Panc1 (cell line): ENCODE data around the gene ATXN7L3. TPM values are rescaled to one million over a fixed set of nuclear protein-coding genes. Genes with fewer than 3 reads are reported as not detected.

ENCODE experiments used
- ATAC-seq: fragments of 200-7000 bp; cut with Tn5 transposase; 2 replicates; pipeline ENCODE4 v1.9.1; 2020; ENCODE audit warnings: mild to moderate bottlenecking, moderate library complexity
- BruUV-seq: library from RNA; stranded (reverse); fragments of 400-500 nt; replicated peaks from 2 replicates; lab custom pipeline; 2021; lab: Mats Ljungman, UMichigan
- CTCF ChIA-PET: fragments of 300-600 bp; sonication (Branson Sonifier 250); formaldehyde crosslinking; loops from one replicate; lab custom pipeline; 2022; ENCODE audit warnings: antibody characterized with exemption; lab: Charles Lee
- POLR2A ChIA-PET: fragments of 300-600 bp; sonication (Branson Sonifier 250); formaldehyde crosslinking; loops from one replicate; lab custom pipeline; 2022; ENCODE audit warnings: antibody characterized with exemption; lab: Charles Lee
- DNase-seq: peaks from one replicate; pipeline ENCODE4 v3.0.0-alpha.2; 2010; ENCODE audit warnings: low read depth, low spot score
- H3K27ac ChIP-seq: 2 replicates; pipeline ENCODE4 v1.5.1; 2011; ENCODE audit warnings: mild to moderate bottlenecking, low read length, inconsistent platforms
- H3K27me3 ChIP-seq: fragments of 200-500 bp; sonication (Bioruptor generic); 2 replicates; pipeline ENCODE4 v1.6.0; 2014; ENCODE audit warnings: low read length, inconsistent platforms; ENCODE audit not compliant: control insufficient read depth, insufficient read depth
- H3K36me3 ChIP-seq: fragments of 200-500 bp; sonication (Bioruptor generic); 2 replicates; pipeline ENCODE4 v1.5.1; 2014; ENCODE audit warnings: inconsistent platforms, mild to moderate bottlenecking, low read length, moderate library complexity; ENCODE audit not compliant: control insufficient read depth, insufficient read depth
- H3K4me1 ChIP-seq: 2 replicates; pipeline ENCODE4 v1.5.1; 2011; ENCODE audit warnings: inconsistent platforms, mild to moderate bottlenecking, low read length, moderate library complexity; ENCODE audit not compliant: control insufficient read depth, insufficient read depth
- H3K4me3 ChIP-seq, 2 experiments: 2 replicates each; pipeline ENCODE4 v1.5.1; 2011 to 2012; ENCODE audit warnings: low read depth in 2 of 2, low read length in 2 of 2, mild to moderate bottlenecking in 2 of 2, inconsistent platforms in 1 of 2, moderate library complexity in 1 of 2
- H3K9me3 ChIP-seq: fragments of 200-500 bp; sonication (Bioruptor generic); 2 replicates; pipeline ENCODE4 v1.5.1; 2014; ENCODE audit warnings: low read depth, mild to moderate bottlenecking, inconsistent platforms, low read length, moderate library complexity; ENCODE audit not compliant: control insufficient read depth, insufficient read depth
- POLR2AphosphoS5 ChIP-seq: IDR thresholded peaks from 2 replicates; pipeline ENCODE4 v1.6.1; 2012; ENCODE audit warnings: mild to moderate bottlenecking, low read depth, low read length, moderate library complexity
- SIN3A ChIP-seq: IDR thresholded peaks from 2 replicates; pipeline ENCODE4 v1.6.1; 2012; ENCODE audit warnings: low read depth, mild to moderate bottlenecking, low read length, moderate library complexity, borderline replicate concordance; ENCODE audit not compliant: insufficient read depth
- TCF7L2 ChIP-seq: IDR thresholded peaks from 2 replicates; pipeline ENCODE4 v1.6.1; 2011; ENCODE audit warnings: mild to moderate bottlenecking, low read depth, low read length, inconsistent platforms
- in situ Hi-C: cut with HindIII; loops from 2 replicates; pipeline ENCODE4 v1.10.0; 2016; ENCODE audit warnings: low sequenced_read_pairs, low pct_unique_long_range_greater_than_20kb
- intact Hi-C: fragments of 100-400 bp; cut with micrococcal nuclease; formaldehyde crosslinking; loops from one replicate; pipeline ENCODE4 v1.10.0; 2022; ENCODE audit not compliant: unreplicated experiment
- total RNA-seq: library from RNA; stranded (reverse); gene quantifications from one replicate; pipeline ENCODE4 v1.2.1, GENCODE V29; 2021; ENCODE audit not compliant: unreplicated experiment
- TF ChIP-seq, protein P1 (sequence below), 2 experiments: IDR thresholded peaks; 2 replicates each; pipeline ENCODE4 v1.6.1; 2011 to 2012; ENCODE audit warnings: low read depth in 2 of 2, control low read depth in 1 of 2, low read length in 1 of 2, mild to moderate bottlenecking in 1 of 2, moderate library complexity in 1 of 2; ENCODE audit not compliant: insufficient read depth in 1 of 2
- TF ChIP-seq, protein P2 (sequence below): fragments of 450-650 bp; IDR thresholded peaks from 2 replicates; pipeline ENCODE4 v1.5.1; 2017; ENCODE audit warnings: mild to moderate bottlenecking

Gene ATXN7L3
- total RNA-seq, 1 experiment from 2014 or later = 69.8 TPM

DNA sequence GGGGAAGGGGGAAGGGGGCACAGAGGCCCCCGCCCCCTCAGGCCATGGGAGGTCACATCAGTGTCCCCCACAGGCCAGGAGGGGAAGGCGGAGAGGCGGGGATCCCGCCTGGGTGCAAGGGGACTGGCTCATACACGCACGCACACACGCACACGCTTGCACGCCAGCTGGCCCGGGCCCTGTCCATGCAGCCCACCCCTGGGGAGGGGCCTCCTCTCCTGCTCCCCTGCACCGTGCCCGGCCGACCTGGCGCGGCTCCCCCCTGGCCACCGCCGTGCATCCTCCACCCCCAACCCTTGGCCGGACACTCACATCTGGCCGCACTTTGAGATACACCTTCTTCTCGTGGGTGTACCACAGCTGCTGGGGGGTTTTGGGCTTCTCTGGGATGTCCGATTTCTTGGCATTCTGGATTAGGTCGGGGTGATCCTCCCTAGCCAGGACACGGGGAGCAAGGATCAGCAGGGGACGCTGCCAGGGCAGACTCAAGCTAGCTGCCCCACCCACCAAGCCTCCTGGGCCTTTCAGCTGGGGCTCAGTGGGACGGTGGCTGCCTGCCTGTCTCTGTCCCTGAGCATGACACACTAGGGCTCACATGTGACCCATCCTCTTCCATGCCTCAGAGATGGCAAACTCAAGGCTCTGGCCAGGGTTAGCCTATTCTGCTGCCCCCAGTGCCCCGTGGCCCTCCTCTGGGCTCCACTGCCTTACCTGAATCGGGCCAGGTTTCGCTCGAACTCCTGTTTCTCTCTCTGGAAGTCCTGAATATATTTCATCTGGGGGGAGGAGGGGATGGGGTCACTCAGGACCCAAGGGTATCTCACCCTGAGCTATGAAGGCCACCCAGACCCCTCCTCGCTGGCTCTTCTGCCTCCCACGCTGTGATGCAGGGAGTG is 13.1 kb upstream of the ATXN7L3 start:
- POLR2A ChIA-PET = no interaction called here

DNA sequence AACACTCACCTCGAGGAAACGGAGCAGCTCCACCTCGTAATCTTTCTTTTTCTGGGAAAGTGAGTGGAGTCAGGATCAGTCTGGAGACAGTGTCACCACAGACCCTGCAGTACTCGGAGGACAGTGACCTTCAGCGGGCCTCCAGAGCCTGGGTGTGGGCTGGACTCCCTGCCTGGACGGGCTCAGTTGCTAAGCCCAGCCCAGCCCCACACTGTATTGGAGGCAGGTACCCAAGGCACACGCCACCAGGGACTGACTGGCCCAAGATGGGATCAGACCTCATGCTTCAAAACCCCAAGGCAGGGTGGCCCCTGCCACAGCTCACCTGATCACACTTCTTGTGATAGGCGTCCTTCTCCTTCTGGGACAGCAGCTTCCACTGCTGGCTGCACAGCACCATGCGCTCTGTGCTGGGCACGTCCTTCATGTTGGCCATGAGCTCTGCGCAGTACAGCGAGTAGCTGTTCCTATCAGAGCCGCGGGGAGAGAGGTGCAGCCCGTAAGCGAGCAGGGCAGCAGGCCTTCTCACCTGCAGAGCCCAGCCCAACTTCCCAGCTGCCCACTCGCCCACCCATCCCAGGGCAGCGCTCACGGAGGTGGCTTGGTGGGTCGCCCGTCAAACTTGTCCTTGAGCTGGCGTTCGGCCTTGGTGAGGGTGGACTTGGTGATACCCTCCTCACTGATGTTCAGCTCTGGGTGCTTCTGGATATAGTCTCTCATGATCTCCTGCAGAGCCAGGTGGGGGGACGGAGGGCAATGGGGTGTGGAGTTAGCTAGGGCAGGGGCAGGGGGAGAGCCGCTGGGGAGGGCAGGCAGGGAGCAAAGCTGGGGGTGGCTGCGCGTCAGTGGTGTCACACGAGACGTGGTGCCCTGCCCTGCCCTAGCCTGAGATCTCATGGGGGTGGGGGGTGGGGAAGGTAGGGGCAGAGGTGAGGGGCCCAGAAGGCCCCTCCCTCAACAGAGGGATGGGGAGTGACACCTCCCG is 11.9 kb upstream of the ATXN7L3 start:
- Histone ChIP-seq H3K27ac (no peak overlapping the region), H3K36me3 (peaks cover 10% of the 10 kb centered on the region; the same call in 1 of the 2 replicates), H3K9me3 (no peaks in the 10 kb centered on the region), H3K4me3 (no peak overlapping the region), H3K27me3 (no peaks in the 10 kb centered on the region), H3K4me1 (peaks cover 5% of the 10 kb centered on the region)
- DNase-seq (no peak), ATAC-seq (peak; percentile 17; the same call in 1 of the 2 replicates)
- in situ Hi-C loops (no loop called here), intact Hi-C loops (no loop called here)
- TF ChIP-seq, protein P1, sequence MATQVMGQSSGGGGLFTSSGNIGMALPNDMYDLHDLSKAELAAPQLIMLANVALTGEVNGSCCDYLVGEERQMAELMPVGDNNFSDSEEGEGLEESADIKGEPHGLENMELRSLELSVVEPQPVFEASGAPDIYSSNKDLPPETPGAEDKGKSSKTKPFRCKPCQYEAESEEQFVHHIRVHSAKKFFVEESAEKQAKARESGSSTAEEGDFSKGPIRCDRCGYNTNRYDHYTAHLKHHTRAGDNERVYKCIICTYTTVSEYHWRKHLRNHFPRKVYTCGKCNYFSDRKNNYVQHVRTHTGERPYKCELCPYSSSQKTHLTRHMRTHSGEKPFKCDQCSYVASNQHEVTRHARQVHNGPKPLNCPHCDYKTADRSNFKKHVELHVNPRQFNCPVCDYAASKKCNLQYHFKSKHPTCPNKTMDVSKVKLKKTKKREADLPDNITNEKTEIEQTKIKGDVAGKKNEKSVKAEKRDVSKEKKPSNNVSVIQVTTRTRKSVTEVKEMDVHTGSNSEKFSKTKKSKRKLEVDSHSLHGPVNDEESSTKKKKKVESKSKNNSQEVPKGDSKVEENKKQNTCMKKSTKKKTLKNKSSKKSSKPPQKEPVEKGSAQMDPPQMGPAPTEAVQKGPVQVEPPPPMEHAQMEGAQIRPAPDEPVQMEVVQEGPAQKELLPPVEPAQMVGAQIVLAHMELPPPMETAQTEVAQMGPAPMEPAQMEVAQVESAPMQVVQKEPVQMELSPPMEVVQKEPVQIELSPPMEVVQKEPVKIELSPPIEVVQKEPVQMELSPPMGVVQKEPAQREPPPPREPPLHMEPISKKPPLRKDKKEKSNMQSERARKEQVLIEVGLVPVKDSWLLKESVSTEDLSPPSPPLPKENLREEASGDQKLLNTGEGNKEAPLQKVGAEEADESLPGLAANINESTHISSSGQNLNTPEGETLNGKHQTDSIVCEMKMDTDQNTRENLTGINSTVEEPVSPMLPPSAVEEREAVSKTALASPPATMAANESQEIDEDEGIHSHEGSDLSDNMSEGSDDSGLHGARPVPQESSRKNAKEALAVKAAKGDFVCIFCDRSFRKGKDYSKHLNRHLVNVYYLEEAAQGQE (IDR thresholded peaks at IDR 0.05; ENCODE audit: insufficient read depth in 1 of 2, low read depth in 2 of 2, low read length in 1 of 2) = no peak
- TF ChIP-seq POLR2AphosphoS5 (no peak), SIN3A (no peak), TCF7L2 (no peak)
- TF ChIP-seq, protein P2, sequence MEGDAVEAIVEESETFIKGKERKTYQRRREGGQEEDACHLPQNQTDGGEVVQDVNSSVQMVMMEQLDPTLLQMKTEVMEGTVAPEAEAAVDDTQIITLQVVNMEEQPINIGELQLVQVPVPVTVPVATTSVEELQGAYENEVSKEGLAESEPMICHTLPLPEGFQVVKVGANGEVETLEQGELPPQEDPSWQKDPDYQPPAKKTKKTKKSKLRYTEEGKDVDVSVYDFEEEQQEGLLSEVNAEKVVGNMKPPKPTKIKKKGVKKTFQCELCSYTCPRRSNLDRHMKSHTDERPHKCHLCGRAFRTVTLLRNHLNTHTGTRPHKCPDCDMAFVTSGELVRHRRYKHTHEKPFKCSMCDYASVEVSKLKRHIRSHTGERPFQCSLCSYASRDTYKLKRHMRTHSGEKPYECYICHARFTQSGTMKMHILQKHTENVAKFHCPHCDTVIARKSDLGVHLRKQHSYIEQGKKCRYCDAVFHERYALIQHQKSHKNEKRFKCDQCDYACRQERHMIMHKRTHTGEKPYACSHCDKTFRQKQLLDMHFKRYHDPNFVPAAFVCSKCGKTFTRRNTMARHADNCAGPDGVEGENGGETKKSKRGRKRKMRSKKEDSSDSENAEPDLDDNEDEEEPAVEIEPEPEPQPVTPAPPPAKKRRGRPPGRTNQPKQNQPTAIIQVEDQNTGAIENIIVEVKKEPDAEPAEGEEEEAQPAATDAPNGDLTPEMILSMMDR = no peak
- POLR2A ChIA-PET = no interaction called here
- CTCF ChIA-PET = interaction anchor here (0.7 kb wide), 1 partner anchor 10 kb away, joined by 4 read pairs; no protein-coding TSS in a partner anchor
- BruUV-seq = no TSS peak

More for the DNA sequence above, 13.1 kb upstream of the ATXN7L3 start:
- H3K4me1 ChIP-seq = peaks cover 13% of the 10 kb centered on the region
- H3K9me3 ChIP-seq = no peaks in the 10 kb centered on the region
- H3K27me3 ChIP-seq = no peaks in the 10 kb centered on the region
- peaks cover 10% of the 10 kb centered on the region for H3K36me3 ChIP-seq
- in situ Hi-C loops = no loop called here
- DNase-seq = no peak
- CTCF ChIA-PET = interaction anchor here (0.7 kb wide), 1 partner anchor 9 kb away, joined by 4 read pairs; no protein-coding TSS in a partner anchor
- H3K27ac ChIP-seq = no peak overlapping the region
- no peak for TF ChIP-seq TCF7L2
- peak; percentile 47 for TF ChIP-seq POLR2AphosphoS5
- no peak overlapping the region for H3K4me3 ChIP-seq
- intact Hi-C loops = no loop called here
- no TSS peak for BruUV-seq
- peak; percentile 44 for ATAC-seq
